ENCODE measurements around the gene DNM2. TPM values are rescaled to one million over a fixed set of nuclear protein-coding genes. Genes with fewer than 3 reads are reported as not detected.

Gene DNM2
- total and polyA plus RNA-seq, 10 of the 15 experiments (the other 5 are each of a cell fraction or from before 2014, with no cell fraction given), result 1.2 to 146 (median 68.9) TPM

- CTCF ChIA-PET, result interaction anchor here (1.2 kb wide), 1 partner anchor 98 kb away, joined by 4 read pairs; no protein-coding TSS in a partner anchor
- RAD21 ChIA-PET (ENCODE audit: unreplicated experiment), result no interaction called here
- no peak for FAIRE-seq
These were observed 39.1 kb upstream of the DNM2 start for GRCh38 chr19:10678813-10679212.

DNA sequence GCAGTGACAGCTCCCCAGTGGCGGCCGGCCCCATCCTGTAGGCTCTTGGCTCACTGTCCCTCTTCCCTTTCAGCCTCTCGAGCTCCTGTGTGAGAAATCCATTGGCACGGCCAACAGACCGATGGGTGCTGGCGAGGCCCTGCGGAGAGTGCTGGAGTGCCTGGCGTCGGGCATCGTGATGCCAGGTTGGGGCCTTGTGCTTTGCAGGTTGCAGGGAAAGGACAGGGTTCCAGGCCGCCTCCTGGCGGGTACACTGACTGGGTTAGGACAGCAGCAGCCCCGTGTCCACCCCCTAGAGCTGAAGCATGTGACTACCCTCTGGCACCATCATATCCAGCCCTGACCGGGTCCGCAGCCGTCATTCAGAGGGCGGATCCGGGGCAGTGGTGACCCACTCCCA is 38.1 kb upstream of the DNM2 start:
- peaks cover 2% of the 10 kb centered on the region; the same call in 1 of the 2 replicates for H4K20me1 ChIP-seq (ENCODE audit: control insufficient read depth, insufficient read depth)
- H3K27ac ChIP-seq (ENCODE audit: control insufficient read depth, insufficient read depth), result no peak overlapping the region
- H3K4me2 ChIP-seq (ENCODE audit: control insufficient read depth, insufficient read depth), result no peak overlapping the region
- 99% methylated on average over 18 of the region's 18 CpGs for WGBS (ENCODE audit: insufficient coverage, insufficient replicate concordance, low lambda C conversion rate, missing lambda C conversion rate)
- CTCF ChIA-PET, result interaction anchor here (1.2 kb wide), 1 partner anchor 99 kb away, joined by 4 read pairs; no protein-coding TSS in a partner anchor
- 0 out of 2 replicates have a peak, but pooled peaks have one; percentile 36 for TF ChIP-seq POLR2A (IDR thresholded peaks at IDR 0.05; ENCODE audit: low read depth, low read length)
- TF ChIP-seq IKZF2 (IDR thresholded peaks at IDR 0.05), result no peak
- TF ChIP-seq, protein P1, sequence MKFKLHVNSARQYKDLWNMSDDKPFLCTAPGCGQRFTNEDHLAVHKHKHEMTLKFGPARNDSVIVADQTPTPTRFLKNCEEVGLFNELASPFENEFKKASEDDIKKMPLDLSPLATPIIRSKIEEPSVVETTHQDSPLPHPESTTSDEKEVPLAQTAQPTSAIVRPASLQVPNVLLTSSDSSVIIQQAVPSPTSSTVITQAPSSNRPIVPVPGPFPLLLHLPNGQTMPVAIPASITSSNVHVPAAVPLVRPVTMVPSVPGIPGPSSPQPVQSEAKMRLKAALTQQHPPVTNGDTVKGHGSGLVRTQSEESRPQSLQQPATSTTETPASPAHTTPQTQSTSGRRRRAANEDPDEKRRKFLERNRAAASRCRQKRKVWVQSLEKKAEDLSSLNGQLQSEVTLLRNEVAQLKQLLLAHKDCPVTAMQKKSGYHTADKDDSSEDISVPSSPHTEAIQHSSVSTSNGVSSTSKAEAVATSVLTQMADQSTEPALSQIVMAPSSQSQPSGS (IDR thresholded peaks at IDR 0.05; ENCODE audit: low read length), result no peak
- TF ChIP-seq BCL11A (IDR thresholded peaks at IDR 0.05; ENCODE audit: low read depth, low read length), result no peak
- TF ChIP-seq, protein P2, sequence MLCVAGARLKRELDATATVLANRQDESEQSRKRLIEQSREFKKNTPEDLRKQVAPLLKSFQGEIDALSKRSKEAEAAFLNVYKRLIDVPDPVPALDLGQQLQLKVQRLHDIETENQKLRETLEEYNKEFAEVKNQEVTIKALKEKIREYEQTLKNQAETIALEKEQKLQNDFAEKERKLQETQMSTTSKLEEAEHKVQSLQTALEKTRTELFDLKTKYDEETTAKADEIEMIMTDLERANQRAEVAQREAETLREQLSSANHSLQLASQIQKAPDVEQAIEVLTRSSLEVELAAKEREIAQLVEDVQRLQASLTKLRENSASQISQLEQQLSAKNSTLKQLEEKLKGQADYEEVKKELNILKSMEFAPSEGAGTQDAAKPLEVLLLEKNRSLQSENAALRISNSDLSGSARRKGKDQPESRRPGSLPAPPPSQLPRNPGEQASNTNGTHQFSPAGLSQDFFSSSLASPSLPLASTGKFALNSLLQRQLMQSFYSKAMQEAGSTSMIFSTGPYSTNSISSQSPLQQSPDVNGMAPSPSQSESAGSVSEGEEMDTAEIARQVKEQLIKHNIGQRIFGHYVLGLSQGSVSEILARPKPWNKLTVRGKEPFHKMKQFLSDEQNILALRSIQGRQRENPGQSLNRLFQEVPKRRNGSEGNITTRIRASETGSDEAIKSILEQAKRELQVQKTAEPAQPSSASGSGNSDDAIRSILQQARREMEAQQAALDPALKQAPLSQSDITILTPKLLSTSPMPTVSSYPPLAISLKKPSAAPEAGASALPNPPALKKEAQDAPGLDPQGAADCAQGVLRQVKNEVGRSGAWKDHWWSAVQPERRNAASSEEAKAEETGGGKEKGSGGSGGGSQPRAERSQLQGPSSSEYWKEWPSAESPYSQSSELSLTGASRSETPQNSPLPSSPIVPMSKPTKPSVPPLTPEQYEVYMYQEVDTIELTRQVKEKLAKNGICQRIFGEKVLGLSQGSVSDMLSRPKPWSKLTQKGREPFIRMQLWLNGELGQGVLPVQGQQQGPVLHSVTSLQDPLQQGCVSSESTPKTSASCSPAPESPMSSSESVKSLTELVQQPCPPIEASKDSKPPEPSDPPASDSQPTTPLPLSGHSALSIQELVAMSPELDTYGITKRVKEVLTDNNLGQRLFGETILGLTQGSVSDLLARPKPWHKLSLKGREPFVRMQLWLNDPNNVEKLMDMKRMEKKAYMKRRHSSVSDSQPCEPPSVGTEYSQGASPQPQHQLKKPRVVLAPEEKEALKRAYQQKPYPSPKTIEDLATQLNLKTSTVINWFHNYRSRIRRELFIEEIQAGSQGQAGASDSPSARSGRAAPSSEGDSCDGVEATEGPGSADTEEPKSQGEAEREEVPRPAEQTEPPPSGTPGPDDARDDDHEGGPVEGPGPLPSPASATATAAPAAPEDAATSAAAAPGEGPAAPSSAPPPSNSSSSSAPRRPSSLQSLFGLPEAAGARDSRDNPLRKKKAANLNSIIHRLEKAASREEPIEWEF (IDR thresholded peaks at IDR 0.05; ENCODE audit: insufficient replicate concordance, low read depth, low read length), result no peak
- TF ChIP-seq BCL3 (IDR thresholded peaks at IDR 0.05; ENCODE audit: borderline replicate concordance, insufficient read depth, low read depth, low read length, poor library complexity, severe bottlenecking), result no peak
- RAD21 ChIA-PET (ENCODE audit: unreplicated experiment), result no interaction called here
- H3K9ac ChIP-seq (ENCODE audit: control insufficient read depth, insufficient read depth, low read length), result no peak overlapping the region
- SMC1A ChIA-PET (ENCODE audit: uncharacterized antibody, unreplicated experiment), result no interaction called here
- ATAC-seq (no peak), FAIRE-seq (no peak), DNase-seq (ENCODE audit: low read depth, low spot score) (no peak)
- H3K79me2 ChIP-seq (ENCODE audit: control insufficient read depth, insufficient read depth, low read length), result no peaks in the 10 kb centered on the region
- H2AFZ ChIP-seq (ENCODE audit: control insufficient read depth, low read depth, low read length), result no peak overlapping the region
- intact Hi-C loops (cut with micrococcal nuclease; ENCODE audit: unreplicated experiment) (no loop called here), in situ Hi-C loops (cut with MboI) (no loop called here)
- no peaks in the 10 kb centered on the region for H3K4me1 ChIP-seq (ENCODE audit: control insufficient read depth, insufficient read depth, low read length)
- H3K9me3 ChIP-seq (replicated peaks; ENCODE audit: control insufficient read depth, insufficient read depth, low read length), result no peaks in the 10 kb centered on the region
- no peak overlapping the region for H3K4me3 ChIP-seq
- H3K36me3 ChIP-seq (ENCODE audit: control insufficient read depth in 2 of 2, insufficient read depth in 2 of 2, low read length in 1 of 2), result peaks cover 68 to 70% of the 10 kb centered on the region in 2 experiments
- POLR2A ChIA-PET, result interaction anchor here (0.5 kb wide), 2 partner anchors 40 to 289 kb away, joined by 4 to 8 read pairs; no protein-coding TSS in a partner anchor
- no TSS peak for BruUV-seq (replicated peaks)
- H3K27me3 ChIP-seq (replicated peaks in 1 of 2; ENCODE audit: control insufficient read depth in 2 of 2, insufficient read depth in 2 of 2, low read length in 1 of 2), result no peaks in the 10 kb centered on the region

More at GRCh38 chr19:10678813-10679212, 39.1 kb upstream of the DNM2 start:
- Histone ChIP-seq H3K9ac (ENCODE audit: control insufficient read depth, insufficient read depth, low read length) (no peak overlapping the region), H3K4me2 (ENCODE audit: control insufficient read depth, insufficient read depth) (no peak overlapping the region), H3K27me3 (replicated peaks in 1 of 2; ENCODE audit: control insufficient read depth in 2 of 2, insufficient read depth in 2 of 2, low read length in 1 of 2) (no peaks in the 10 kb centered on the region), H3K4me3 (no peak overlapping the region), H3K36me3 (ENCODE audit: control insufficient read depth in 2 of 2, insufficient read depth in 2 of 2, low read length in 1 of 2) (peaks cover 64 to 67% of the 10 kb centered on the region in 2 experiments), H3K4me1 (ENCODE audit: control insufficient read depth, insufficient read depth, low read length) (no peaks in the 10 kb centered on the region), H3K27ac (ENCODE audit: control insufficient read depth, insufficient read depth) (no peak overlapping the region), H2AFZ (ENCODE audit: control insufficient read depth, low read depth, low read length) (no peak overlapping the region), H3K9me3 (replicated peaks; ENCODE audit: control insufficient read depth, insufficient read depth, low read length) (no peaks in the 10 kb centered on the region), H4K20me1 (ENCODE audit: control insufficient read depth, insufficient read depth) (peaks cover 2% of the 10 kb centered on the region; the same call in 1 of the 2 replicates), H3K79me2 (ENCODE audit: control insufficient read depth, insufficient read depth, low read length) (no peaks in the 10 kb centered on the region)
- DNase-seq (ENCODE audit: low read depth, low spot score), result no peak
- peak; percentile 59; the same call in 1 of the 2 replicates for TF ChIP-seq POLR2A (IDR thresholded peaks at IDR 0.05; ENCODE audit: low read depth, low read length)
- TF ChIP-seq HCFC1 (IDR thresholded peaks at IDR 0.05; ENCODE audit: low read length), result no peak
- 0 out of 2 replicates have a peak, but pooled peaks have one; percentile 31 for TF ChIP-seq POLR2AphosphoS5 (IDR thresholded peaks at IDR 0.05; ENCODE audit: low read length)
- in situ Hi-C loops (cut with MboI), result no loop called here
- ChIA-PET POLR2A (no interaction called here), SMC1A (ENCODE audit: uncharacterized antibody, unreplicated experiment) (no interaction called here)
- intact Hi-C loops (cut with micrococcal nuclease; ENCODE audit: unreplicated experiment), result no loop called here
- no TSS peak for BruUV-seq (replicated peaks)
- ATAC-seq, result no peak
- 97% methylated on average over 12 of the region's 12 CpGs for WGBS (ENCODE audit: insufficient coverage, insufficient replicate concordance, low lambda C conversion rate, missing lambda C conversion rate)
